ENCODE results near the gene C11orf91. TPM values are rescaled to one million over a fixed set of nuclear protein-coding genes. Genes with fewer than 3 reads are reported as not detected.

C11orf91 gene
- total RNA-seq, 3 donors from 2014 or later: not detected

- Histone ChIP-seq H3K4me1 (no peaks in the 10 kb centered on the region), H3K9me3 (no peaks in the 10 kb centered on the region), H3K36me3 (no peaks in the 10 kb centered on the region), H3K27ac (no peak overlapping the region), H3K27me3 (no peaks in the 10 kb centered on the region), H3K4me3 (no peak overlapping the region)
- TF ChIP-seq CTCF (IDR thresholded peaks at IDR 0.05) (no peak), POLR2AphosphoS5 (IDR thresholded peaks at IDR 0.05) (no peak), POLR2A (IDR thresholded peaks at IDR 0.05) (no peak)
- intact Hi-C loops (cut with DNase I; ENCODE audit: low total_unique reads): no loop called here
- no peak for DNase-seq (ENCODE audit: low spot score in 2 of 2)
Observed at GRCh38 chr11:33660962-33661361, 39.7 kb downstream of the C11orf91 start.

- intact Hi-C loops (cut with DNase I; ENCODE audit: low total_unique reads): no loop called here
- no peak for TF ChIP-seq POLR2AphosphoS5 (IDR thresholded peaks at IDR 0.05)
- no peak for TF ChIP-seq POLR2A (IDR thresholded peaks at IDR 0.05)
- no peak for TF ChIP-seq CTCF (IDR thresholded peaks at IDR 0.05)
- DNase-seq (ENCODE audit: low spot score in 2 of 2): no peak
Observed at GRCh38 chr11:33659370-33660139, 41.1 kb downstream of the C11orf91 start.

GRCh38 chr11:33658195-33658900 lies 42.3 kb downstream of the C11orf91 start:
- no peaks in the 10 kb centered on the region for H3K4me1 ChIP-seq
- H3K27me3 ChIP-seq: no peaks in the 10 kb centered on the region
- H3K27ac ChIP-seq: no peak overlapping the region
- H3K4me3 ChIP-seq: no peak overlapping the region
- TF ChIP-seq POLR2A (IDR thresholded peaks at IDR 0.05) (no peak), CTCF (IDR thresholded peaks at IDR 0.05) (no peak), POLR2AphosphoS5 (IDR thresholded peaks at IDR 0.05) (no peak)
- DNase-seq (ENCODE audit: low spot score in 2 of 2): no peak
- no peaks in the 10 kb centered on the region for H3K36me3 ChIP-seq
- H3K9me3 ChIP-seq: no peaks in the 10 kb centered on the region
- intact Hi-C loops (cut with DNase I; ENCODE audit: low total_unique reads): no loop called here

More at GRCh38 chr11:33659370-33660139, 41.1 kb downstream of the C11orf91 start:
- H3K27ac ChIP-seq: no peak overlapping the region
- H3K9me3 ChIP-seq: no peaks in the 10 kb centered on the region
- no peaks in the 10 kb centered on the region for H3K27me3 ChIP-seq
- H3K36me3 ChIP-seq: no peaks in the 10 kb centered on the region
- H3K4me1 ChIP-seq: no peaks in the 10 kb centered on the region
- H3K4me3 ChIP-seq: no peak overlapping the region

- DNase-seq (ENCODE audit: low spot score in 2 of 2): no peak
- no peaks in the 10 kb centered on the region for H3K27me3 ChIP-seq
- H3K9me3 ChIP-seq: no peaks in the 10 kb centered on the region
- H3K36me3 ChIP-seq: no peaks in the 10 kb centered on the region
- intact Hi-C loops (cut with DNase I; ENCODE audit: low total_unique reads): no loop called here
- TF ChIP-seq CTCF (IDR thresholded peaks at IDR 0.05) (no peak), POLR2A (IDR thresholded peaks at IDR 0.05) (no peak), POLR2AphosphoS5 (IDR thresholded peaks at IDR 0.05) (no peak)
- H3K27ac ChIP-seq: no peak overlapping the region
- H3K4me1 ChIP-seq: no peaks in the 10 kb centered on the region
- H3K4me3 ChIP-seq: no peak overlapping the region
Observed at GRCh38 chr11:33657757-33658156, 42.9 kb downstream of the C11orf91 start.

GRCh38 chr11:33656768-33657167 lies 43.9 kb downstream of the C11orf91 start:
- no peak for DNase-seq (ENCODE audit: low spot score in 2 of 2)
- no peak overlapping the region for H3K27ac ChIP-seq
- TF ChIP-seq CTCF (IDR thresholded peaks at IDR 0.05) (no peak), POLR2A (IDR thresholded peaks at IDR 0.05) (no peak), POLR2AphosphoS5 (IDR thresholded peaks at IDR 0.05) (no peak)
- intact Hi-C loops (cut with DNase I; ENCODE audit: low total_unique reads): no loop called here
- H3K27me3 ChIP-seq: no peaks in the 10 kb centered on the region
- H3K9me3 ChIP-seq: no peaks in the 10 kb centered on the region
- no peak overlapping the region for H3K4me3 ChIP-seq
- H3K36me3 ChIP-seq: no peaks in the 10 kb centered on the region
- no peaks in the 10 kb centered on the region for H3K4me1 ChIP-seq

All from breast epithelium (tissue), 4 donors.